ENCODE results near the gene TMSB15B.

DNA sequence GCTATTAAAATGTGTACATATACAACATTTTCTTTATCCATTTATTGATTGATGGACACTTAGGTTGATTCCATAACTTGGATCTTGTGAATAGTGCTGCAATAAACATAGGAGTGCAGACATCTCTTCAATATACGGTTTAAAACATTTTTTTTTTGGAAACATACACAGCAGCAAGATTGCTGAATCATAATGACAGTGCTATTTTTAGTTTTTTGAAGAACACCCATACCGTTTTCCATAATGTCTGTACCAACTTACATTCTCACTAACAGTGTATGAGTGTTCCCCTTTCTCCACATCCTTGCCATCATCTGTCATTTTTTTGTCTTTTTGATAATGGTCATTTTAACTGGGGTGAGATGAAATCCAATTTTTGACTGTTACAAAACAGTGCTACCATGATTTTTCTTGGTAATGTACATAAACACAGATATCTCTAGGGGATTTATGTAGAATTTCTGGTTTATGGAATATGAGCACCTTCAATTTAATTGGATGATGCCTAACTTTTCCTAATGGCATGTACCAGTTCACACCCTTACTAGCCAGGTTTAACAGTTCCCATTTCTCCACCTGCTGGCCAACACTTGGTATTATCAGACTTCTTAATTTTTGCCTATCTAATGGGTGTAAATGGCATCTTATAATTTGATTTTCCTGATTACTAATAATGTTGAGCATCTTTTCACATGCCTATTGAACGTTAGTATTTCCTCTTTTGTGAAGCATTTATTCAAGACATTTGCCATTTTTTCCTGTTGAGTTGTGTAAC, 21.0 kb upstream of the TMSB15B start:
- TF ChIP-seq, protein P1, sequence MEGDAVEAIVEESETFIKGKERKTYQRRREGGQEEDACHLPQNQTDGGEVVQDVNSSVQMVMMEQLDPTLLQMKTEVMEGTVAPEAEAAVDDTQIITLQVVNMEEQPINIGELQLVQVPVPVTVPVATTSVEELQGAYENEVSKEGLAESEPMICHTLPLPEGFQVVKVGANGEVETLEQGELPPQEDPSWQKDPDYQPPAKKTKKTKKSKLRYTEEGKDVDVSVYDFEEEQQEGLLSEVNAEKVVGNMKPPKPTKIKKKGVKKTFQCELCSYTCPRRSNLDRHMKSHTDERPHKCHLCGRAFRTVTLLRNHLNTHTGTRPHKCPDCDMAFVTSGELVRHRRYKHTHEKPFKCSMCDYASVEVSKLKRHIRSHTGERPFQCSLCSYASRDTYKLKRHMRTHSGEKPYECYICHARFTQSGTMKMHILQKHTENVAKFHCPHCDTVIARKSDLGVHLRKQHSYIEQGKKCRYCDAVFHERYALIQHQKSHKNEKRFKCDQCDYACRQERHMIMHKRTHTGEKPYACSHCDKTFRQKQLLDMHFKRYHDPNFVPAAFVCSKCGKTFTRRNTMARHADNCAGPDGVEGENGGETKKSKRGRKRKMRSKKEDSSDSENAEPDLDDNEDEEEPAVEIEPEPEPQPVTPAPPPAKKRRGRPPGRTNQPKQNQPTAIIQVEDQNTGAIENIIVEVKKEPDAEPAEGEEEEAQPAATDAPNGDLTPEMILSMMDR (IDR thresholded peaks at IDR 0.05), result peak; percentile 37
- no peak for TF ChIP-seq ZFX (IDR thresholded peaks at IDR 0.05; ENCODE audit: borderline replicate concordance)

All from 22Rv1 (cell line).